Esophagus muscularis mucosa (tissue), 4 donors: ENCODE data around the gene FAIM. TPM values are rescaled to one million over a fixed set of nuclear protein-coding genes. Genes with fewer than 3 reads are reported as not detected.
"Not testable (repeated sequence)": the region's sequence is repeated elsewhere in the genome, so short reads cannot be mapped to it uniquely, and the experiment has no call there.

Source experiments
- DNase-seq: peaks from one replicate; pipeline ENCODE4 v3.0.0-alpha.2; 2017; ENCODE audit errors: extremely low spot score
- H3K27ac ChIP-seq, 4 donors: fragments of 200-600 bp; sonication (generic); replicated peaks in 1 of 4; 1 replicate in 3 of 4; 2 replicates in 1 of 4; pipeline ENCODE4 v1.5.1; 2016 to 2019; ENCODE audit warnings: mild to moderate bottlenecking in 1 of 4
- H3K27me3 ChIP-seq, 4 donors: fragments of 200-600 bp; sonication (generic); one replicate each; pipeline versions ENCODE4 v1.5.1 to v1.6.0; 2016 to 2019
- H3K36me3 ChIP-seq, 4 donors: fragments of 200-600 bp; sonication (generic); one replicate each; pipeline ENCODE4 v1.5.1; 2016 to 2019
- H3K4me1 ChIP-seq, 4 donors: fragments of 200-600 bp; sonication (generic); one replicate each; pipeline ENCODE4 v1.5.1; 2016 to 2019
- H3K4me3 ChIP-seq, 4 donors: fragments of 200-600 bp; sonication (generic); 1 replicate in 2 of 4; 2 replicates in 2 of 4; pipeline ENCODE4 v1.5.1; 2016 to 2019; ENCODE audit warnings: mild to moderate bottlenecking in 4 of 4, moderate library complexity in 1 of 4
- H3K9me3 ChIP-seq, 4 donors: fragments of 200-600 bp; sonication (generic); 1 replicate in 3 of 4; 2 replicates in 1 of 4; pipeline ENCODE4 v1.5.1; 2016 to 2019
- CTCF ChIP-seq, 3 experiments: fragments of 200-600 bp in 2 of 3; fragments of 450-650 bp in 1 of 3; sonication (generic) in 2 of 3; IDR thresholded peaks; one replicate each; pipeline ENCODE4 v1.5.1; 2017 to 2019; ENCODE audit warnings: antibody characterized with exemption in 3 of 3, mild to moderate bottlenecking in 2 of 3, moderate library complexity in 1 of 3
- EP300 ChIP-seq: sonication (generic); formaldehyde crosslinking; IDR thresholded peaks from one replicate; pipeline ENCODE4 v1.6.1; 2017; ENCODE audit warnings: antibody characterized with exemption
- POLR2A ChIP-seq: fragments of 450-650 bp; IDR thresholded peaks from one replicate; pipeline ENCODE4 v1.6.1; 2017; ENCODE audit warnings: antibody characterized with exemption, moderate library complexity, mild to moderate bottlenecking, low read depth
- POLR2AphosphoS5 ChIP-seq, 2 donors: sonication (generic); formaldehyde crosslinking; IDR thresholded peaks; one replicate each; pipeline ENCODE4 v1.6.1; 2017; ENCODE audit warnings: antibody characterized with exemption in 2 of 2
- WGBS: methylation state at CpG from one replicate; pipeline ENCODE4 v1.1.5; 2018; 5-methylcytosine and 5-hydroxymethylcytosine counted together
- intact Hi-C: fragments of 100-400 bp; cut with DNase I; formaldehyde crosslinking; loops from one replicate; pipeline ENCODE4 v1.15.1; 2023
- total RNA-seq, 4 donors: library from RNA; depleted of rRNA; stranded (reverse); fragments of >200 nt; gene quantifications; one replicate each; pipeline versions ENCODE4 v1.1.0 to v1.2.1, GENCODE V29; 2016

Gene FAIM
- total RNA-seq, 4 donors from 2014 or later: 8.3 to 12.3 (median 9.3) TPM

GRCh38 chr3:138567403-138567802 is 41.2 kb upstream of the FAIM start:
- intact Hi-C loops: no loop called here
- no peak for DNase-seq
- H3K27ac ChIP-seq: no peak overlapping the region

DNA sequence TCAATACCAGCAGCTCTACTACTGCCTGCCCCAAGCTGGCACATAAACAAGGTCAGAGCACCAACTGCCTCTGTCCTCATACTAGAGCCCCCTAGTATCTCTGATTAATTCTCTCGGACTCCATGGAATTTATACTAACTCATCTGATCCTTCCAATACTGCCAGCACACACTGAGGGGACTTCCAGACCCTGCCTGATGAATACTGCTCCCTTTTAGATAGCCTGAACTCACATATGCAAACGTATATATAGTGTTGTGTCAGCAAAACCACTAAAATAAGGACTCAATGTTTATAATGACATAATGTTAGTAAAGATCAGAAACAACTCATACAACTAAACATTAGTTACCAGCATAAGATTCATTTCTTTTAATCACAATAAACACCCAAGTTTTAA is 39.5 kb upstream of the FAIM start:
- no peaks in the 10 kb centered on the region for H3K4me1 ChIP-seq
- H3K27ac ChIP-seq: no peak overlapping the region
- no peak overlapping the region for H3K4me3 ChIP-seq
- no peak for TF ChIP-seq CTCF (IDR thresholded peaks at IDR 0.05)
- H3K36me3 ChIP-seq: peaks cover 0 to 37% (median 10%) of the 10 kb centered on the region in 4 donors
- 74% methylated on average over 2 of the region's 2 CpGs for WGBS
- DNase-seq: no peak
- H3K27me3 ChIP-seq: no peaks in the 10 kb centered on the region
- H3K9me3 ChIP-seq: peaks cover 0 to 12% (median 4%) of the 10 kb centered on the region in 4 donors
- intact Hi-C loops: no loop called here

More at GRCh38 chr3:138567403-138567802, 41.2 kb upstream of the FAIM start:
- H3K36me3 ChIP-seq: peaks cover 0 to 30% (median 8%) of the 10 kb centered on the region in 4 donors
- no peak overlapping the region for H3K4me3 ChIP-seq
- H3K27me3 ChIP-seq: no peaks in the 10 kb centered on the region
- no peaks in the 10 kb centered on the region for H3K4me1 ChIP-seq
- TF ChIP-seq POLR2A (no peak), EP300 (no peak), POLR2AphosphoS5 (IDR thresholded peaks at IDR 0.05) (no peak), CTCF (IDR thresholded peaks at IDR 0.05) (no peak)
- H3K9me3 ChIP-seq: no peaks in the 10 kb centered on the region

- DNase-seq, H3K27me3 ChIP-seq, intact Hi-C loops, H3K4me1 ChIP-seq, H3K4me3 ChIP-seq, H3K27ac ChIP-seq: not testable (repeated sequence)
- Histone ChIP-seq H3K36me3 (peaks cover 0 to 43% (median 10%) of the 10 kb centered on the region in 4 donors), H3K9me3 (peaks cover 0 to 16% (median 6%) of the 10 kb centered on the region in 4 donors)
- WGBS: 94% methylated on average over 8 of the region's 8 CpGs
Observed at GRCh38 chr3:138569624-138570023, 38.9 kb upstream of the FAIM start.

DNA sequence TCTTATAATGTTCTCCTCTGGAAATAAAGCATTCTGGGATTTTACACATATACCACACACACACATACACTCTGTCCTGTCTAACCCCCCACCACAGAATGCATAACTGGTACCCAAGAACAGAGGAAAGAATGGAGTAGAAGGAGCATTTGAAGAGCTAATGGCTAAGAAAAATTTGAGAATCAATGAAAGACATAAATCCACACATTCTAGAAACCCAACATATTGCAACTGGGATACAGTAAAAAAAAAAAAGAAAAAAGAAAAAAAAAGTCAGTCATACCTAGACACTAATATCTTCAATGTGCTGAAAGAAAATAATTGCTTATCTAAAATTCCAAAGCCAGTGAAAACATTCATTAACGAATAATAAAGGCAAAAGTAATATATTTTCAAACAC is 35.4 kb upstream of the FAIM start:
- H3K27me3 ChIP-seq: no peaks in the 10 kb centered on the region
- 100% methylated on average over 1 of the region's 1 CpG for WGBS
- intact Hi-C loops: no loop called here
- no peaks in the 10 kb centered on the region for H3K4me1 ChIP-seq
- no peak overlapping the region for H3K27ac ChIP-seq
- DNase-seq: no peak
- peaks cover 0 to 46% (median 10%) of the 10 kb centered on the region in 4 donors for H3K36me3 ChIP-seq
- TF ChIP-seq POLR2AphosphoS5 (IDR thresholded peaks at IDR 0.05) (no peak), CTCF (IDR thresholded peaks at IDR 0.05) (no peak), POLR2A (no peak), EP300 (no peak)
- H3K9me3 ChIP-seq: peaks cover 0 to 16% (median 6%) of the 10 kb centered on the region in 4 donors
- H3K4me3 ChIP-seq: no peak overlapping the region

- no peak overlapping the region for H3K4me3 ChIP-seq
- 79% methylated on average over 4 of the region's 4 CpGs for WGBS
- TF ChIP-seq CTCF (IDR thresholded peaks at IDR 0.05) (no peak), POLR2AphosphoS5 (IDR thresholded peaks at IDR 0.05) (no peak), POLR2A (no peak), EP300 (no peak)
- intact Hi-C loops: no loop called here
- no peak overlapping the region for H3K27ac ChIP-seq
- no peaks in the 10 kb centered on the region for H3K4me1 ChIP-seq
- H3K27me3 ChIP-seq: no peaks in the 10 kb centered on the region
- DNase-seq: no peak
- peaks cover 0 to 12% (median 4%) of the 10 kb centered on the region in 4 donors for H3K9me3 ChIP-seq
- H3K36me3 ChIP-seq: peaks cover 0 to 26% (median 2%) of the 10 kb centered on the region in 4 donors
Observed at GRCh38 chr3:138578141-138578540, 30.4 kb upstream of the FAIM start.
